Measurements from ENCODE around the gene PSTPIP2. TPM values are rescaled to one million over a fixed set of nuclear protein-coding genes. Genes with fewer than 3 reads are reported as not detected.

Gene PSTPIP2
- total and polyA plus RNA-seq, 2 of the 13 experiments (the other 11 are each of a cell fraction or from before 2014, with no cell fraction given): 0.25 to 0.27 TPM

DNA sequence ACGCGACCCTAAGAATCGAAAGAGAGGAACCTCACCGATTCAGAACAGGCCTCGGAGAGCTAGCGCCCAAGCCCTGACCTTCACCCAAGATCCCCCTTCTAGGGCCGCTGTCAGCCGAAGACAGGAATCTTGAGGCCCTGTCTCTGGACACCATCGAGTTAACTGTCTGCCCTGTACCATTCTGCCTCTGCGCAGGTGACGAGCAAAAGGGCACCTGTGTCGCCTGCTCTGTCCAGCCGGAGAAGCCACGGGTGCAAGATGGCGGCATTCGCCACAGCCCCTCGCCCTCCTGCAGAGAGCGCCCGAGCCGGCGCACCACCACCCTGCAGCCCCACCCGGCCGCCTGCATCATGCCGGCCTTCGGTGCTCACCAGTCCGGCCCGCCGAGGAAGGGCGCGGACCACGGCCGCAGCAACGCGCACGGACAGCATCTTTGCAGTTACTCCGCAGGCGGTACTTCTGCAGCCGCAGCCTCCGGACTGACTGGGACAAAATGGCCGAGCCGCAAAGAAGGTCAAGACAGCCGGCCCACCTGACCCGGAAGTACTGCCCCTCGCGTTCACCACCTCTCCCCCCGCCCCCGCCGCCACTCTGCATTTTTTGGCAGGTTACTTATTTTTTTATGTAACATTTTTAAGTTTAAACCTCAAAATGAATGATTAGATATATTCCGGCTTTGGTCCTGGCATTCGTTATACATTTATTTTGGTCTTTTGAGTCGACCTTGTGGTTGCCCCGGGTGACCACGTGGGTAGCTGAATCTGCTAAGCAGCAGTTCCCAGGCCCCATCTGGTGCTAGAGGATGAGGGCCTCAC lies 25.9 kb upstream of the PSTPIP2 start, which contains the start of gene ATP5F1A (continued):
- TF ChIP-seq FUBP1 (CRISPR knock-in tag; IDR thresholded peaks at IDR 0.05; ENCODE audit: borderline replicate concordance) (no peak; the same call in 1 of the 2 replicates), DMAP1 (CRISPR knock-in tag; IDR thresholded peaks at IDR 0.05) (peak; percentile 96), NFIB (CRISPR knock-in tag; IDR thresholded peaks at IDR 0.05; ENCODE audit: borderline replicate concordance) (no peak), ZNF253 (CRISPR knock-in tag; IDR thresholded peaks at IDR 0.05; ENCODE audit: borderline replicate concordance) (0 out of 2 replicates have a peak, but pooled peaks have one; percentile 50), IKZF1 (IDR thresholded peaks at IDR 0.05) (no peak), RXRB (CRISPR knock-in tag; IDR thresholded peaks at IDR 0.05; ENCODE audit: borderline replicate concordance) (peak; percentile 20; the same call in 1 of the 2 replicates), SALL2 (CRISPR knock-in tag; IDR thresholded peaks at IDR 0.05) (peak; percentile 84), ZFP36L1 (CRISPR knock-in tag; IDR thresholded peaks at IDR 0.05) (no peak; the same call in 1 of the 2 replicates), ADNP (CRISPR knock-in tag; IDR thresholded peaks at IDR 0.05) (no peak), REL (CRISPR knock-in tag; conservative IDR thresholded peaks at IDR 0.05) (no peak), HNRNPH1 (optimal IDR thresholded peaks at IDR 0.05; ENCODE audit: low read depth, low read length) (no peak), FOXJ3 (CRISPR knock-in tag; IDR thresholded peaks at IDR 0.05; ENCODE audit: borderline replicate concordance) (no peak; the same call in 1 of the 2 replicates), ZNF674 (CRISPR knock-in tag; IDR thresholded peaks at IDR 0.05; ENCODE audit: low read depth) (0 out of 2 replicates have a peak, but pooled peaks have one; percentile 50), MAFK (conservative IDR thresholded peaks at IDR 0.05 in 1 of 2, IDR thresholded peaks at IDR 0.05 in 1 of 2; ENCODE audit: low read length in 2 of 2) (no peak; a peak in 1 of 4 replicates), EED (CRISPR knock-in tag; IDR thresholded peaks at IDR 0.05) (no peak), ZBTB42 (CRISPR knock-in tag; IDR thresholded peaks at IDR 0.05) (0 out of 2 replicates have a peak, but pooled peaks have one; percentile 25)
- TF ChIP-seq, protein P1, sequence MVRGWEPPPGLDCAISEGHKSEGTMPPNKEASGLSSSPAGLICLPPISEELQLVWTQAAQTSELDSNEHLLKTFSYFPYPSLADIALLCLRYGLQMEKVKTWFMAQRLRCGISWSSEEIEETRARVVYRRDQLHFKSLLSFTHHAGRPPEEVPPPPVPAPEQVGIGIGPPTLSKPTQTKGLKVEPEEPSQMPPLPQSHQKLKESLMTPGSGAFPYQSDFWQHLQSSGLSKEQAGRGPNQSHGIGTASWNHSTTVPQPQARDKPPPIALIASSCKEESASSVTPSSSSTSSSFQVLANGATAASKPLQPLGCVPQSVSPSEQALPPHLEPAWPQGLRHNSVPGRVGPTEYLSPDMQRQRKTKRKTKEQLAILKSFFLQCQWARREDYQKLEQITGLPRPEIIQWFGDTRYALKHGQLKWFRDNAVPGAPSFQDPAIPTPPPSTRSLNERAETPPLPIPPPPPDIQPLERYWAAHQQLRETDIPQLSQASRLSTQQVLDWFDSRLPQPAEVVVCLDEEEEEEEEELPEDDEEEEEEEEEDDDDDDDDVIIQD (CRISPR knock-in tag; IDR thresholded peaks at IDR 0.05; ENCODE audit: low read depth): no peak
- TF ChIP-seq, protein P2, sequence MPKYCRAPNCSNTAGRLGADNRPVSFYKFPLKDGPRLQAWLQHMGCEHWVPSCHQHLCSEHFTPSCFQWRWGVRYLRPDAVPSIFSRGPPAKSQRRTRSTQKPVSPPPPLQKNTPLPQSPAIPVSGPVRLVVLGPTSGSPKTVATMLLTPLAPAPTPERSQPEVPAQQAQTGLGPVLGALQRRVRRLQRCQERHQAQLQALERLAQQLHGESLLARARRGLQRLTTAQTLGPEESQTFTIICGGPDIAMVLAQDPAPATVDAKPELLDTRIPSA (CRISPR knock-in tag; IDR thresholded peaks at IDR 0.05; ENCODE audit: borderline replicate concordance): no peak
- TF ChIP-seq, protein P3, sequence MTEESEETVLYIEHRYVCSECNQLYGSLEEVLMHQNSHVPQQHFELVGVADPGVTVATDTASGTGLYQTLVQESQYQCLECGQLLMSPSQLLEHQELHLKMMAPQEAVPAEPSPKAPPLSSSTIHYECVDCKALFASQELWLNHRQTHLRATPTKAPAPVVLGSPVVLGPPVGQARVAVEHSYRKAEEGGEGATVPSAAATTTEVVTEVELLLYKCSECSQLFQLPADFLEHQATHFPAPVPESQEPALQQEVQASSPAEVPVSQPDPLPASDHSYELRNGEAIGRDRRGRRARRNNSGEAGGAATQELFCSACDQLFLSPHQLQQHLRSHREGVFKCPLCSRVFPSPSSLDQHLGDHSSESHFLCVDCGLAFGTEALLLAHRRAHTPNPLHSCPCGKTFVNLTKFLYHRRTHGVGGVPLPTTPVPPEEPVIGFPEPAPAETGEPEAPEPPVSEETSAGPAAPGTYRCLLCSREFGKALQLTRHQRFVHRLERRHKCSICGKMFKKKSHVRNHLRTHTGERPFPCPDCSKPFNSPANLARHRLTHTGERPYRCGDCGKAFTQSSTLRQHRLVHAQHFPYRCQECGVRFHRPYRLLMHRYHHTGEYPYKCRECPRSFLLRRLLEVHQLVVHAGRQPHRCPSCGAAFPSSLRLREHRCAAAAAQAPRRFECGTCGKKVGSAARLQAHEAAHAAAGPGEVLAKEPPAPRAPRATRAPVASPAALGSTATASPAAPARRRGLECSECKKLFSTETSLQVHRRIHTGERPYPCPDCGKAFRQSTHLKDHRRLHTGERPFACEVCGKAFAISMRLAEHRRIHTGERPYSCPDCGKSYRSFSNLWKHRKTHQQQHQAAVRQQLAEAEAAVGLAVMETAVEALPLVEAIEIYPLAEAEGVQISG (CRISPR knock-in tag; IDR thresholded peaks at IDR 0.05): peak; percentile 91
- TF ChIP-seq, protein P4, sequence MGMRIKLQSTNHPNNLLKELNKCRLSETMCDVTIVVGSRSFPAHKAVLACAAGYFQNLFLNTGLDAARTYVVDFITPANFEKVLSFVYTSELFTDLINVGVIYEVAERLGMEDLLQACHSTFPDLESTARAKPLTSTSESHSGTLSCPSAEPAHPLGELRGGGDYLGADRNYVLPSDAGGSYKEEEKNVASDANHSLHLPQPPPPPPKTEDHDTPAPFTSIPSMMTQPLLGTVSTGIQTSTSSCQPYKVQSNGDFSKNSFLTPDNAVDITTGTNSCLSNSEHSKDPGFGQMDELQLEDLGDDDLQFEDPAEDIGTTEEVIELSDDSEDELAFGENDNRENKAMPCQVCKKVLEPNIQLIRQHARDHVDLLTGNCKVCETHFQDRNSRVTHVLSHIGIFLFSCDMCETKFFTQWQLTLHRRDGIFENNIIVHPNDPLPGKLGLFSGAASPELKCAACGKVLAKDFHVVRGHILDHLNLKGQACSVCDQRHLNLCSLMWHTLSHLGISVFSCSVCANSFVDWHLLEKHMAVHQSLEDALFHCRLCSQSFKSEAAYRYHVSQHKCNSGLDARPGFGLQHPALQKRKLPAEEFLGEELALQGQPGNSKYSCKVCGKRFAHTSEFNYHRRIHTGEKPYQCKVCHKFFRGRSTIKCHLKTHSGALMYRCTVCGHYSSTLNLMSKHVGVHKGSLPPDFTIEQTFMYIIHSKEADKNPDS (CRISPR knock-in tag; IDR thresholded peaks at IDR 0.05): peak; percentile 48; the same call in 1 of the 2 replicates

Data from HepG2 (cell line).